IgD-negative memory B cell (primary cell): ENCODE results near the gene ZIC4. TPM values are rescaled to one million over a fixed set of nuclear protein-coding genes. Genes with fewer than 3 reads are reported as not detected.

Experiments used
- H3K27ac Mint-ChIP-seq, 3 donors: one replicate each; pipeline ENCODE4 v1.8.0; 2020 to 2022; ENCODE audit warnings: mild to moderate bottlenecking in 3 of 3, mixed read lengths in 3 of 3, moderate library complexity in 1 of 3
- H3K27me3 Mint-ChIP-seq: one replicate; pipeline ENCODE4 v1.8.0; 2021; ENCODE audit warnings: mixed read lengths
- H3K36me3 Mint-ChIP-seq: one replicate; pipeline ENCODE4 v1.8.0; 2020; ENCODE audit warnings: mild to moderate bottlenecking, mixed read lengths
- H3K4me1 Mint-ChIP-seq, 3 donors: one replicate each; pipeline ENCODE4 v1.8.0; 2020 to 2022; ENCODE audit warnings: mixed read lengths in 3 of 3, mild to moderate bottlenecking in 1 of 3
- H3K4me3 Mint-ChIP-seq, 4 donors: one replicate each; pipeline ENCODE4 v1.8.0; 2020 to 2022; ENCODE audit warnings: mild to moderate bottlenecking in 4 of 4, mixed read lengths in 4 of 4, moderate library complexity in 3 of 4
- H3K9me3 Mint-ChIP-seq, 3 donors: one replicate each; pipeline ENCODE4 v1.8.0; 2020 to 2021; ENCODE audit warnings: mixed read lengths in 3 of 3, mild to moderate bottlenecking in 1 of 3
- polyA plus RNA-seq: library from polyadenylated mRNA; unstranded; fragments of 300-500 nt; fragmentation: Illumina TruSeq; gene quantifications from one replicate; pipeline ENCODE4 v1.2.3, GENCODE V29; 2021

ZIC4 gene
- polyA plus RNA-seq, 1 donor from 2014 or later = not detected

DNA sequence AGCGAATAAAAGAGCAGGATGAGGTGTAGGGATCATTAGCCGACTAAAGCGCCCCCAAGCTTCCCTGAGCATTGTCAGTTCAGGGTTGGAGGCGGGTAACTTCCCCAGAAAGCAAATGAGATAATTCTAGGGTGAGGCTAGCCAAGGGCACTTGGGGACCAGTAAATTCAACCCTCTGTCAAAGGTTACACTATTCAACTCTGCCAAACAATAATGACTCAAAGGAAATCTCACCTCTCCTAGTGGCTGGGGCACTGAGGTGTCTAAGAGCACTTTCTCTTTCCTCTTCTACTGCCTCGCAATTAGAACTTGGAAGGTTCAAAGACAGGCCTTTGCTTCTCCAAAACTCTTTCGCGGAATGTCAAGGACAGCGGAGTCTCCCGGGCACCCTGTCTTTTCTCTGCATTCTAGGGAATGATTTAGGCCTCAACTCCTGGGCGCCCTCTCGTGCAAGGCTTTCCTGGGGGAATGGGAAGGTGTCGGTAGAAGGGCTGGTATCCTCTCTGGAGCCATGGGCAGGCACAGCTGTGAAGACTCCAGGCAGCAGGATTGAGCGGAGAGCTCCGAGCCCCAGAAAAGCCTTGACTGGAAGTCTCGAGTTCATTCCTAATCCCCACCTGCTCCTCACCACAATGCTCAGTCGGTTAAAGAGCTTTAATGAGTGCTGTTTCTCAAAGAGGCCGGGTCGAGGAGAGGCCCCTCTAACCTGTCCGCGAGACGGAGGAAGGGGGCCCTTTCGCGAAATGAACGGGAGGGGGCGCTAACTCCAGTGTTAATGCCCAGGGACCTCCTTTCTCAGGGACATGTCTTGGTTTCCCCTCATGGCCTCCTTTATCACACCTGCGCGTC lies 21.9 kb downstream of the ZIC4 start:
- no peak overlapping the region for H3K4me3 Mint-ChIP-seq
- peaks cover 79% of the 10 kb centered on the region for H3K27me3 Mint-ChIP-seq
- H3K9me3 Mint-ChIP-seq = peaks cover 1 to 5% (median 3%) of the 10 kb centered on the region in 3 donors
- no peaks in the 10 kb centered on the region for H3K4me1 Mint-ChIP-seq
- peaks cover 2% of the 10 kb centered on the region for H3K36me3 Mint-ChIP-seq
- H3K27ac Mint-ChIP-seq = no peak overlapping the region

DNA sequence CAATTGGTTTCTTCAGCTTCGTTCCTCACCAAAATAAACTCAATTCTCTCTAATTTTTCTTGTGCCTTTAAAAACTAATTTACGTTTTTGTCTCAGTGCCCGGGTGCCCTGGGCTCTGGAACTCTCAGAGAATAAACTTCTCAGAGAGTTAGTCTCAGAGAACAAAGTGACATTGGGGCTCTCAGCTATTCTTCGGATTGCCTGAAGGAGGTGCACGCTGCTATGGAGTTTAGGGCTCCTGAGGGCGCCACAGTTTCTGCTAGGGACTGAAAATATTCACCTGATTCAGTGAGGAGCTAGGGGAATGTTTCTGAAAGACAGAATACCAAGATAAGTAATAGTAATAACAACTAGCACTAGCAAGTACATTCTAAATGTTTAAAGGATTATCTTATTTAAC lies 22.7 kb downstream of the ZIC4 start:
- Mint-ChIP-seq H3K27me3 (peaks cover 78% of the 10 kb centered on the region), H3K9me3 (peaks cover 0 to 5% (median 3%) of the 10 kb centered on the region in 3 donors), H3K4me3 (no peak overlapping the region), H3K27ac (no peak overlapping the region), H3K4me1 (no peaks in the 10 kb centered on the region), H3K36me3 (peaks cover 2% of the 10 kb centered on the region)

DNA sequence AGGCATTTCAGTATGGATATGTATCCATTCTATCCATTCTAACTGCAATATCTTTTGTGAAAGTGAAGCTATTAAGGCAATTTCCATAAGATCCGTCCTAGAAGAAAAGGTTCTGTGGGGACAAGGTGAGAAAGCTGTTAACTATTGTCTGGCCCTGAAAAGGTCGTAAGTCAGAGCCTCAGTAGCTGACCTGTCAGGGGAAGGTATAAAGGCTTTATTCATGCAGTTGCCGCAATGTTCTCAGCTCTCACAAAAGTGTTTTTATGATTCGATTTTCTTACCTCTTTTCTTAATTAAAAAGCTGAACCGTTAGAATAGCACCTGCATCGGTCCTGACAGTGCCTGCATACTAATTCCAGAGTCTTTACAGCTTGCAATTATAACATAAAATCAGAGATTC lies 24.7 kb downstream of the ZIC4 start:
- no peaks in the 10 kb centered on the region for H3K4me1 Mint-ChIP-seq
- no peak overlapping the region for H3K4me3 Mint-ChIP-seq
- peaks cover 2% of the 10 kb centered on the region for H3K36me3 Mint-ChIP-seq
- peaks cover 68% of the 10 kb centered on the region for H3K27me3 Mint-ChIP-seq
- H3K9me3 Mint-ChIP-seq = peaks cover 0 to 2% (median 1%) of the 10 kb centered on the region in 3 donors
- no peak overlapping the region for H3K27ac Mint-ChIP-seq

DNA sequence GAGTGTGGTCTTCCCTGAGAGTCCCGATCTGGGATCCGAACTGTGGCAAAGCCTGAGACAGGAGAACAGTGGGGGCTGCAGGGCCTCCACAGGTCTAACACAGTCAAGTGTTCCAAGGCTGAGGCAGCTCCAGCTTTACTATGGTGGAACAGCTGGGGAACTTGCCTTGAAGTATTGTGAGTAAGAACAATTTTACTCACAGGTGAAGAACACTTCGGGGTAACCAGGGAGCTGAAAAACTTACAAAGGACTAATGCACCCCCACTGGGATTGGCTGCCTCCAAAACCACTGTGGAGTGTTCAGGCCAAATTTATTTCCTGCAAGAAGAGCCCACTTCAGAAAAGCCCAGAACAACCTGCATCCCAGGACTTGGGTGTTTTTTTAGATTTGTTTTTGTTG lies 25.4 kb downstream of the ZIC4 start:
- H3K9me3 Mint-ChIP-seq = peaks cover 0 to 3% (median 2%) of the 10 kb centered on the region in 3 donors
- H3K27me3 Mint-ChIP-seq = peaks cover 62% of the 10 kb centered on the region
- H3K4me1 Mint-ChIP-seq = no peaks in the 10 kb centered on the region
- peaks cover 2% of the 10 kb centered on the region for H3K36me3 Mint-ChIP-seq
- no peak overlapping the region for H3K4me3 Mint-ChIP-seq
- H3K27ac Mint-ChIP-seq = no peak overlapping the region

DNA sequence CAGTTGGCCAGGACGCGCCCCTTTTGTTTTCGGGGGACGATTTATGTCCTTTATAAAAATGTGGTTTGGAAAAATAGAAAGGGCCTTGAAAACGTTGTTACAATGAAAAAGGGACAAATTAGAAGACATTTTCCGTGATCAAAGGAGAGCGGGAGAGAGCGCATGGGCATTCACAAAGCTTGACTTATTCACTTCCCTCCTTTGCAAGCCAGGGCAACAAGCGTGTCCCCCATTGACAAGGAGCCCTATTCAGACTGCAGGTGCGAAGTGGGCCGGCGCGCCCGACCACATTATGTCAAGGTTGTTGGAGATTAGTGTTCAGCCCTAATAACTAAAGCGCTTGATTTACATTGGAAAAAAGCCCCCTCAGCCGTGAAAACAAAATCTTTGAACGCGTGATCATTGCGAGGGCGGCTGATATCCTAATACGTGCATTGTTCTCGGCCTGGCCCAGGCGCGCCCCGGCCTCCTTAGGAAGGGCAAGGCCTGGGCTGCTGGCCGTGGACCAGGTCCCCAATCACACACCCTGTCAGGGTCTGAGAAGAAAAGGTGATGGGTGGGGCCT lies 25.9 kb downstream of the ZIC4 start:
- peaks cover 58% of the 10 kb centered on the region for H3K27me3 Mint-ChIP-seq
- no peak overlapping the region for H3K4me3 Mint-ChIP-seq
- no peak overlapping the region for H3K27ac Mint-ChIP-seq
- peaks cover 0 to 3% (median 2%) of the 10 kb centered on the region in 3 donors for H3K9me3 Mint-ChIP-seq
- peaks cover 2% of the 10 kb centered on the region for H3K36me3 Mint-ChIP-seq
- no peaks in the 10 kb centered on the region for H3K4me1 Mint-ChIP-seq

DNA sequence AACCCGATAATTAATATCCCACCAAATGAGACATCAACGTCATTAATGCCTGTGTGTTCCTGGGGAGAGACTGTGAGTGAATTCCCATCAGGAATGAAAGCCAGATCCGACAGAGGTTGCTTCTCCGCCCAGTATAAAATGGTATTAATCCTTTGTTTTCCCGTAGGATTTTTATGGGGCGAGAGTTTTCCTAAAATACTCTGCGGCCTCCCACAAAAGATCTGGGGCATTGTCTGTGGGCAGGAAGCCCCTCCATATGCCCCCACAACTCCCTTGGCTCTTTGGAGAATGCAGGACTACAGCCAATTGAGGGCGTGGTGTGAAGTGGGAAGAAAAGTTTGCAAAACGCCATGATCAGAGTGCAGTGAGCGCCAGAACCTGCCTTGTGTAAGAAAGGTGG lies 26.7 kb downstream of the ZIC4 start:
- H3K4me1 Mint-ChIP-seq = no peaks in the 10 kb centered on the region
- H3K4me3 Mint-ChIP-seq = no peak overlapping the region
- H3K36me3 Mint-ChIP-seq = peaks cover 2% of the 10 kb centered on the region
- H3K27ac Mint-ChIP-seq = no peak overlapping the region
- H3K9me3 Mint-ChIP-seq = peaks cover 0 to 3% (median 2%) of the 10 kb centered on the region in 3 donors
- H3K27me3 Mint-ChIP-seq = peaks cover 50% of the 10 kb centered on the region

DNA sequence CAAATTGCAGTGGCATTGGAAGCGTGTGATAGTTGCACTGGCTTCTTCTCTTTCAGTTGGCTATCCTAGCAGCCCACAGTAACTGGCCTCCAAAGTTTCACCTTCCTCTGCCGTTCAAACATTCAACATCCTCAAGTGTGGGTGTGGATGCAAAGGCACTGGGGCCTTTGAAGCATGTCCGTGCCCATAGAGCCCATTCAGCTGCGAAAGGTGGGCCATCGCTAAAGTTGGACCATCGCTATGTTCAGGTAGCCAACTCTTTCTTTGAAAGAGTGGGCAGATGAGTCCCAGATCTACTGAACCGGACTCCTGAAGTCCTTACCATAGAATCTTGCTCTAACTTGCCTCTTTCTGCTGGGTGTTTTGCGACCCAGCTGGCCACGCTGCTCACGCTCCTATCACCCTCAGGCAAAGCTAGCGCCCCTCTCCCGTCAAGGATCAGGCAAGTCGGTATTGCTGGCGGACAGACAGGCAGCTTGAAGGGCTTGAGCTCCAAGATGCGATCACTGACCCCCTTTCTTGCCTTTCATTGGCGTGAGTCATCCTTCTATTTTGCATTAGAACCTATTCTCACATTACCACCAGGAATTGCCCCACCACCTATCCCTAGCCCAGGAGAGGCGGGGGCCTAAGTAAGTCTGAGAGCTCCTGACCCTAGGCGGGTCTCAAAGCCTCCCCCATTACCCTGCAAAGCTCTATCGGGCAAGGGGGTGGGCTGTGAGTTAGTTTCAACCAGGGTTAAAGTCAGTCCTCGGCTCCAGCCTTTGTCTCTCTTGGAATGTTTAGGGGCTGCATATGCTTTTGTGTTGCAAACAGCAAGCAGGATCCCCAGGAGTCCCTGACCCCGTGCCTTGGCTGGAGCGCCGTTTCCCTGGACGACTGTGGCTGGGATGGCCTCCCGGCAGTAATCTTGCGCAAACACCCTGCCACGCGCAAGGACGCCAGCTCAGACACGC lies 28.7 kb downstream of the ZIC4 start:
- H3K4me3 Mint-ChIP-seq = no peak overlapping the region
- peaks cover 43% of the 10 kb centered on the region for H3K27me3 Mint-ChIP-seq
- H3K9me3 Mint-ChIP-seq = peaks cover 0 to 5% (median 3%) of the 10 kb centered on the region in 3 donors
- no peak overlapping the region for H3K27ac Mint-ChIP-seq
- no peaks in the 10 kb centered on the region for H3K4me1 Mint-ChIP-seq
- H3K36me3 Mint-ChIP-seq = no peaks in the 10 kb centered on the region

DNA sequence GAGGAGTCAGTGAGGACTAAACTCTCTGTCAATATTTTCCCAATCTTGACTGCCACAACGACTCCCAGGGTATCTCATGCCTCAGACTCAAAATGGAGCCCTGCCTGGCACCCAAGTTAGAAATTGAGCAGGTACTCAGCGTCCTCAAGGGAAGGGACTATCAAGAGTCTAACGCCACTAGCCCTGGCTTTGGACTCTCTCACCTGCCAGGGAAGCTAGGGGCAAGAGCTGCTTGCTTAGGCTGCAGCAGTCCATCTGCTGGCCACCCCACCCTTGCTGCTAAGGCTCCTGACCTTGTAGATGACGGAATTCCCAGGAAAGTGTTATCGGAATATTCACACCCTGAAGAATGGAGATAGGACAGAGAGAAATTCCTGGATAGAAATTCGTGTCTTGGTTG lies 33.0 kb downstream of the ZIC4 start:
- Mint-ChIP-seq H3K4me3 (no peak overlapping the region), H3K36me3 (no peaks in the 10 kb centered on the region), H3K27ac (no peak overlapping the region), H3K9me3 (peaks cover 3 to 5% (median 5%) of the 10 kb centered on the region in 3 donors), H3K4me1 (no peaks in the 10 kb centered on the region), H3K27me3 (peaks cover 42% of the 10 kb centered on the region)

DNA sequence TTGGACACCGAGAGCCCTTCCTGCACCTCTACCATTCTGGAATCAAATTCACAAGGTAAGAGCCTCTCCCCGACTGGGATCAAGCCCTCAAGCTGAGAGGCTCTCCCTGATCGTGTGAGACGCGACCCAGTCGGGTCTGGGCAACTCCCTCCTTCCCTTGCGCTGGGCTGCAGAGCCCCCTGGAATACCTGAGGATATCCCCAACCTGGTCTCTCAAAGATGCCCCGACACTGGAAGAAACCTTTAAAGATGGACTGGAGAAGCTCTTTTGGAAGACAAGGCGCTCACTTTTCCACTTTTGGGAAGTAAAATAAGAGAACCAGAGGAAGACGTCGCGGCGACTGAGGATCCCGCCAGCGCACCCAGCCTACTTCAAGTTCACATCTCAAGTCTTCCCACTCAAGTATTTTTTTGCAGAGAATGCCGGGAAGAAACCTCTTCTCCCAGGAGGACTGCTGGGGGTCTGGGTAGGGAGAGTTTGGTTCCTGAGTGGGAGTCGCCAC lies 33.8 kb downstream of the ZIC4 start:
- no peak overlapping the region for H3K27ac Mint-ChIP-seq
- H3K9me3 Mint-ChIP-seq = peaks cover 3 to 7% (median 5%) of the 10 kb centered on the region in 3 donors
- H3K27me3 Mint-ChIP-seq = peaks cover 44% of the 10 kb centered on the region
- no peaks in the 10 kb centered on the region for H3K36me3 Mint-ChIP-seq
- H3K4me1 Mint-ChIP-seq = no peaks in the 10 kb centered on the region
- H3K4me3 Mint-ChIP-seq = no peak overlapping the region

DNA sequence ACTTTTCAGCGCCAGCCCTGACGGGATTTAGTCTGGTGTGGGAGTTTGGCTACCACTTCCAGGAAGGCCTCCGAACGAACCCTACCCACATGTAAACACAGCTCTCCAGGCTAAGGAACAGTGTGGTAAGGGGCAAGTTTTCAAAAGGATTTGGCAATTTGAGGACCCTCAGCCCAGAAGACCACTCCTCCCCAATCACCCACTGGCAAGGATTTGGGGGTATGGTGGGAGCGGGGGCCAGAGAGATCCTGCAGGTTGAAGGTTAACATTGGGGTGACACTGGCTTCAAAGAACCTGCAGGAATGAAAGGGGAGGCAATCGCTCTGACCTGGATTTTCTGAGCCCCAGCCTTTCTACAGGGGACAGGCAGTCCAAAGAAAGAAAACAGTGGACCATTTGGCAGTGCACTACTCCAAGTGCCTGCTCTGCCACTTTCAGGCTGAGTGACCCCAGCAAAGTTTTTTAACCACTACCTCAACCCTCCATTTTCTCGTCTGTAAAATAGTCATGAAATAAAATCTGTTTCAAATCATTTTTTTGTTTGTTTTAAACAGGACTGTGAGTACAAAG lies 34.5 kb downstream of the ZIC4 start:
- Mint-ChIP-seq H3K27ac (no peak overlapping the region), H3K36me3 (no peaks in the 10 kb centered on the region), H3K4me3 (no peak overlapping the region), H3K9me3 (peaks cover 3 to 7% (median 5%) of the 10 kb centered on the region in 3 donors), H3K27me3 (peaks cover 44% of the 10 kb centered on the region), H3K4me1 (no peaks in the 10 kb centered on the region)

DNA sequence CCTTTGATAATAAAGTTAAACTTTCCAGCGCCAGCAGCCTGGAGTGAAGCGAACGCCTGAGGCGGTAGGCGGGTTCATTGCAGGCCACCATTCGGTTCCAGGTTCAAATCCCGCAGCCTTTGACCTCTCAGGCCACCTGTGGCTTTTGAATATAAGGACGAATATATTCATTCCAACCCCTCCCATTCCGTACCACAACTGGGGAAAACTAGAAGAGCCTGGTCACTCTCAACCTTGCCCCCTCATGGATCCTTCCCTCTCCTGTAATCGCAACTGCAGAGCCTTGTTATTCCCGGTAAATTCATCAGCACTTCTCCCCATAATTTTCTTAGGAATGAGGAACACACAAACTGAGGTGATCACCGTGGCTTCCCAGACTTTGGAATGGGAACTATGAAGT lies 35.2 kb downstream of the ZIC4 start:
- no peak overlapping the region for H3K4me3 Mint-ChIP-seq
- peaks cover 3 to 7% (median 5%) of the 10 kb centered on the region in 3 donors for H3K9me3 Mint-ChIP-seq
- no peaks in the 10 kb centered on the region for H3K4me1 Mint-ChIP-seq
- no peaks in the 10 kb centered on the region for H3K36me3 Mint-ChIP-seq
- peaks cover 44% of the 10 kb centered on the region for H3K27me3 Mint-ChIP-seq
- H3K27ac Mint-ChIP-seq = no peak overlapping the region

DNA sequence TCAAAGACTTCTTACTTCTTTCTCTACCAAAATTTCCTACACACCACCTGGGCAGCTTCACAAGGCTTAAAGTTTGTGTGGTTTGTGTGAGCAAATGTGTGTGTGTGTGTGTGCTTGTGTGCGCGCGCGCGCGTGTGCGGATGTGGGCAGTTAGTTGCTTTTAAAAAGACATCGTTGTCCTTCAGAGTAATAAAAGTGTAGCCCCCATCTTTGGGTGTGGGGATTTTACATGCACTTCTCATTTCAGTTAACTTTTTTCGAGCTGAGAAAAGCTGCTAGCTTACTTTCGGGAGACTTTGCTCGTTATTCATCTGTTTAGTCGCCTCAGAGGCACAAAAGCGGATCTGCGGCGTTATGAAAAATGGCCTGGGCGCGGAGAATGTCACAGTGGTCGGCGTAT lies 36.0 kb downstream of the ZIC4 start:
- Mint-ChIP-seq H3K9me3 (peaks cover 3 to 7% (median 4%) of the 10 kb centered on the region in 3 donors), H3K36me3 (no peaks in the 10 kb centered on the region), H3K4me1 (no peaks in the 10 kb centered on the region), H3K4me3 (no peak overlapping the region), H3K27me3 (peaks cover 44% of the 10 kb centered on the region), H3K27ac (no peak overlapping the region)

DNA sequence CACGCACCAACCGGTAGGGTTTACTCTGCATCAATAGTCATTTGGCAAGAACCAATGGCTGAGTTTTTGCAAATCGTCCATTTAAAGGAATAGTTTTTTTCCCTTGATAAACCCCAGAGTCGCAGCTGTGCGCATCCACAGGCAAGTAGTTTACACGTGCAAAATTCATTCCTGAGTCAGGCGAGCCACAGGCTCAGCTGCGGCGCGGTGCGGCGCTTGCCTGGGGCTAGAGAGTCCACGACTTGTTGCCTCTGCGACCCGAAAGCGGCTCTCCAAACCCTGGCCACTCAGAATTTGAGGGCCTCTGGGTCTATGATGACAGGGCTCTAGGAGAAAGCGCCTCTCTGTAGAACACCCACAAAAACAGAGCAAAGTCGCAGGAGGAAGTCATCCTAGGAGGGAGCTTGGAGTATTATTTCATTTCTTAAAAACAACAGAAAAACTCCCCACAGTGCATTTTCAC lies 36.7 kb downstream of the ZIC4 start:
- Mint-ChIP-seq H3K4me1 (no peaks in the 10 kb centered on the region), H3K27ac (no peak overlapping the region), H3K4me3 (no peak overlapping the region), H3K36me3 (no peaks in the 10 kb centered on the region), H3K9me3 (peaks cover 3 to 7% (median 4%) of the 10 kb centered on the region in 3 donors), H3K27me3 (peaks cover 44% of the 10 kb centered on the region)

DNA sequence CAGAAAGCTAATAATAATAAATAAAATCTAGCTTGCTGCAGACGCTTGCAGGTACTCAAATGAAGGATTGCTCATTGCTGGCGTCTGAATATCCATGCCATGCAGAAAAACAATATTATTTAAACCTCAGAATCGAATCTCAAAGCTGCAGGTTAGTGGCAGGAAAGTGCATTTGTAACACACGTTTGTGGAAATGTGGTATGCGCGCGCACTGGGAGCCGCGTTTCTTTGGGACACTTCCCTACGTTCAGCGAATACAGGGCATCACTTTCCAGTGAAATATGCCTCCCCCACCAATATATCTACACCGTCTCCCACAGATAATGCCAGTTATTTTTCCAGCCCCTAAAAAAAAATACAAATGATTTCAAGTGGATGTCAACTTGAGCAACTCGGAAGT lies 37.1 kb downstream of the ZIC4 start:
- no peak overlapping the region for H3K4me3 Mint-ChIP-seq
- H3K4me1 Mint-ChIP-seq = no peaks in the 10 kb centered on the region
- H3K9me3 Mint-ChIP-seq = peaks cover 3 to 7% (median 4%) of the 10 kb centered on the region in 3 donors
- H3K27ac Mint-ChIP-seq = no peak overlapping the region
- H3K27me3 Mint-ChIP-seq = peaks cover 44% of the 10 kb centered on the region
- H3K36me3 Mint-ChIP-seq = no peaks in the 10 kb centered on the region
